Measurements from ENCODE around the gene SLCO2A1.

- no peak for TF ChIP-seq CTCF (IDR thresholded peaks at IDR 0.05 in 4 of 5, conservative IDR thresholded peaks at IDR 0.05 in 1 of 5)
- TF ChIP-seq POLR2A (IDR thresholded peaks at IDR 0.05), result no peak
These were observed 24.5 kb upstream of the SLCO2A1 start for GRCh38 chr3:134054231-134054630.
